Heart left ventricle (tissue), 16 donors: Measurements from ENCODE around the gene SVEP1. TPM values are rescaled to one million over a fixed set of nuclear protein-coding genes. Genes with fewer than 3 reads are reported as not detected.

ENCODE experiments used
- ATAC-seq, 4 donors: fragments of 200-7000 bp; cut with Tn5 transposase; one replicate each; pipeline ENCODE4 v1.9.1; 2020 to 2022; ENCODE audit warnings: moderate library complexity in 4 of 4, mild to moderate bottlenecking in 3 of 4, moderate number of reproducible peaks in 1 of 4
- DNase-seq, 5 donors: peaks; one replicate each; pipeline ENCODE4 v3.0.0-alpha.2; 2020
- H3K27ac ChIP-seq, 12 donors: fragments of 200-600 bp; sonication (generic) in 4 of 12; one replicate each; pipeline versions ENCODE4 v1.5.0 to v1.8.0; 2016 to 2022; ENCODE audit warnings: mild to moderate bottlenecking in 2 of 12
- H3K27me3 ChIP-seq, 9 donors: fragments of 200-600 bp; sonication (generic) in 2 of 9; one replicate each; pipeline versions ENCODE4 v1.5.1 to v1.8.0; 2016 to 2022; ENCODE audit warnings: mild to moderate bottlenecking in 3 of 9
- H3K36me3 ChIP-seq, 9 donors: fragments of 200-600 bp; sonication (generic) in 2 of 9; one replicate each; pipeline versions ENCODE4 v1.5.0 to v1.8.0; 2018 to 2022; ENCODE audit warnings: mild to moderate bottlenecking in 2 of 9
- H3K4me1 ChIP-seq, 12 donors: fragments of 200-600 bp; sonication (generic) in 4 of 12; one replicate each; pipeline versions ENCODE4 v1.5.0 to v1.8.0; 2016 to 2022; ENCODE audit warnings: mild to moderate bottlenecking in 3 of 12
- H3K4me3 ChIP-seq, 12 donors: fragments of 200-600 bp; sonication (generic) in 4 of 12; one replicate each; pipeline versions ENCODE4 v1.5.0 to v1.8.0; 2017 to 2022; ENCODE audit warnings: mild to moderate bottlenecking in 9 of 12, moderate library complexity in 4 of 12
- H3K9me3 ChIP-seq, 12 donors: fragments of 200-600 bp; sonication (generic) in 4 of 12; one replicate each; pipeline versions ENCODE4 v1.5.0 to v1.8.0; 2016 to 2022; ENCODE audit warnings: mild to moderate bottlenecking in 1 of 12
- CTCF ChIP-seq, 12 donors: fragments of 200-600 bp; sonication (generic) in 4 of 12; IDR thresholded peaks; one replicate each; pipeline versions ENCODE4 v1.5.0 to v1.8.0; 2018 to 2022; ENCODE audit warnings: antibody characterized with exemption in 12 of 12, mild to moderate bottlenecking in 5 of 12
- POLR2A ChIP-seq, 2 donors: fragments of 450-650 bp; IDR thresholded peaks; one replicate each; pipeline ENCODE4 v1.6.1; 2017; ENCODE audit warnings: antibody characterized with exemption in 2 of 2, mild to moderate bottlenecking in 2 of 2, moderate library complexity in 2 of 2
- WGBS, 4 donors: extraction: QIAGEN DNeasy Blood & Tissue Kit in 2 of 4; methylation state at CpG; one replicate each; pipeline versions ENCODE4 v1.1.5 to v1.1.7; 2013 to 2018; 5-methylcytosine and 5-hydroxymethylcytosine counted together
- intact Hi-C, 10 donors: fragments of 100-400 bp; cut with DNase I; formaldehyde crosslinking; loops; one replicate each; pipeline versions ENCODE4 v1.11.1 to v1.14.2; 2022
- polyA plus RNA-seq, 2 donors: library from polyadenylated mRNA; stranded (reverse); fragments of 200-250 nt; gene quantifications; one replicate each; pipeline ENCODE4 v1.2.3, GENCODE V29; 2013
- total RNA-seq, 9 donors: library from RNA; depleted of rRNA in 2 of 9; stranded (reverse); fragments of >200 nt in 2 of 9; fragmentation: NEBNext Ultra II Directional in 3 of 9; extraction: Animal tissue kit (Norgen Biotek cat#: 25700) in 3 of 9; gene quantifications; one replicate each; pipeline versions ENCODE4 v1.1.0 to v1.2.4, GENCODE V29; 2016 to 2023
- donor health status: ischemic (EF 13 %, LVEDD 7.1; RV severe dilation, severe dysfunction).
- donor health status: healthy with polysubstance abuse.
- donor health status: DM: no; HTN: yes; CAD: no.
- donor health status: DM: no; HTN: no; CAD: no.
- donor health status: ischemic (EF 25% LVEDD 6.9; RV normal size, moderate dysfunction).
- donor health status: ischemic (EF 25% LVEDD 5.7; RV mildly dilated, moderate dysfunction).
- donor health status: healthy.
- donor health status: DM: yes; HTN: yes; CAD: no.
- donor health status: ischemic (EF 35%, LVEDD 5.7; RV mildly dilated, moderate dysfunction).
- donor health status: nonischemic (EF 11% LVEDD 7.7; RV severe dilation, severe dysfunction).
- donor health status: DM: yes; HTN: yes; CAD: no.
- donor health status: PGD.
- donor health status: ischemic (EF 29% LVEDD 5.4; RV normal size, mild dysfunction).
- donor health status: nonischemic (EF 23%, LVEDD 6.1; RV moderate dilation, normal function).

SVEP1 gene
- total and polyA plus RNA-seq, 11 donors: 0.50 to 34.4 (median 7.5) TPM

- WGBS, 4 donors: 75 to 83% (median 77%) methylated on average over 3 of the region's 3 CpGs
- Histone ChIP-seq H3K4me3 (no peak overlapping the region), H3K27ac (no peak overlapping the region), H3K4me1 (no peaks in the 10 kb centered on the region), H3K27me3 (no peaks in the 10 kb centered on the region), H3K36me3 (peaks cover 0 to 23% (median 0%) of the 10 kb centered on the region in 9 donors), H3K9me3 (no peaks in the 10 kb centered on the region)
- TF ChIP-seq CTCF (IDR thresholded peaks at IDR 0.05) (no peak), POLR2A (IDR thresholded peaks at IDR 0.05) (no peak)
- no peak for DNase-seq
- intact Hi-C loops: no loop called here
- ATAC-seq: no peak
These were observed 116.0 kb downstream of the SVEP1 start for GRCh38 chr9:110463499-110463898.

GRCh38 chr9:110457245-110457644, 122.3 kb downstream of the SVEP1 start:
- no peak for TF ChIP-seq POLR2A (IDR thresholded peaks at IDR 0.05)
- TF ChIP-seq CTCF (IDR thresholded peaks at IDR 0.05): no peak
- H3K27ac ChIP-seq: no peak overlapping the region
- ATAC-seq (no peak), DNase-seq (no peak)
- no peak overlapping the region for H3K4me3 ChIP-seq
- intact Hi-C loops: loop anchor here in 9 of 10 donors (10.0 kb wide), 3 partner anchors 128 to 168 kb away; no protein-coding TSS in a partner anchor
- peaks cover 0 to 22% (median 0%) of the 10 kb centered on the region in 9 donors for H3K36me3 ChIP-seq
- 68 to 88% (median 86%) methylated on average over 3 of the region's 3 CpGs for WGBS, 4 donors
- H3K27me3 ChIP-seq: no peaks in the 10 kb centered on the region
- H3K4me1 ChIP-seq: no peaks in the 10 kb centered on the region
- H3K9me3 ChIP-seq: no peaks in the 10 kb centered on the region

GRCh38 chr9:110456681-110457080, 122.9 kb downstream of the SVEP1 start:
- H3K36me3 ChIP-seq: peaks cover 0 to 22% (median 0%) of the 10 kb centered on the region in 9 donors
- no peaks in the 10 kb centered on the region for H3K27me3 ChIP-seq
- no peak overlapping the region for H3K27ac ChIP-seq
- 0 to 73% (median 20%) methylated on average over 1 of the region's 1 CpG for WGBS, 4 donors
- ATAC-seq (no peak), DNase-seq (no peak)
- no peaks in the 10 kb centered on the region for H3K4me1 ChIP-seq
- no peaks in the 10 kb centered on the region for H3K9me3 ChIP-seq
- TF ChIP-seq POLR2A (IDR thresholded peaks at IDR 0.05) (no peak), CTCF (IDR thresholded peaks at IDR 0.05) (no peak)
- intact Hi-C loops: loop anchor here in 9 of 10 donors (10.0 kb wide), 3 partner anchors 128 to 168 kb away; no protein-coding TSS in a partner anchor
- no peak overlapping the region for H3K4me3 ChIP-seq

GRCh38 chr9:110455860-110456259, 123.7 kb downstream of the SVEP1 start:
- Histone ChIP-seq H3K4me1 (no peaks in the 10 kb centered on the region), H3K4me3 (no peak overlapping the region), H3K27ac (no peak overlapping the region), H3K27me3 (no peaks in the 10 kb centered on the region), H3K9me3 (no peaks in the 10 kb centered on the region), H3K36me3 (peaks cover 0 to 22% (median 0%) of the 10 kb centered on the region in 9 donors)
- intact Hi-C loops: loop anchor here in 9 of 10 donors (10.0 kb wide), 3 partner anchors 129 to 169 kb away; no protein-coding TSS in a partner anchor
- DNase-seq (no peak), ATAC-seq (no peak)
- TF ChIP-seq CTCF (IDR thresholded peaks at IDR 0.05) (no peak), POLR2A (IDR thresholded peaks at IDR 0.05) (no peak)
